Globus pallidus (tissue), 1 donor: ENCODE results near the gene TRMT6.

ENCODE experiments used
- DNase-seq: peaks from one replicate; pipeline ENCODE4 v3.0.0-alpha.2; 2015; ENCODE audit warnings: low spot score

Gene TRMT6

GRCh38 chr20:5899444-5899843, 50.9 kb downstream of the TRMT6 start:
- DNase-seq: no peak

- DNase-seq: no peak
Observed at GRCh38 chr20:5895626-5896025, 54.7 kb downstream of the TRMT6 start.

GRCh38 chr20:5893621-5894020, 56.7 kb downstream of the TRMT6 start:
- no peak for DNase-seq

- DNase-seq: no peak
Observed at GRCh38 chr20:5893052-5893451, 57.3 kb downstream of the TRMT6 start.

GRCh38 chr20:5890773-5891441, 59.4 kb downstream of the TRMT6 start:
- no peak for DNase-seq

GRCh38 chr20:5888041-5888440, 62.3 kb downstream of the TRMT6 start:
- no peak for DNase-seq

- DNase-seq: no peak
Observed at GRCh38 chr20:5887386-5887785, 62.9 kb downstream of the TRMT6 start.
